HEK293 (cell line): ENCODE measurements around the gene GLYATL2.
A peak's percentile ranks its signal among the peaks of the same experiment; 100 is the strongest.

ENCODE experiments used
- CTCF ChIA-PET: fragments of 350-600 bp; formaldehyde crosslinking; extraction: SDS; loops from one replicate; lab custom pipeline; 2021; ENCODE audit warnings: antibody characterized with exemption; lab: Yijun Ruan, JAX
- POLR2A ChIA-PET: fragments of 300-600 bp; formaldehyde crosslinking; extraction: SDS; loops from one replicate; lab custom pipeline; 2020; ENCODE audit warnings: antibody characterized with exemption, inconsistent platforms; lab: Yijun Ruan, JAX
- H3K27ac ChIP-seq: fragments of 200-500 bp; sonication (Bioruptor generic); 2 replicates; pipeline ENCODE4 v1.5.1; 2014; ENCODE audit warnings: low read depth, low read length, control low read depth, inconsistent platforms; ENCODE audit errors: extremely low read depth
- H3K36me3 ChIP-seq, 2 experiments: fragments of 200-500 bp in 1 of 2; sonication (Bioruptor generic) in 1 of 2; 1 replicate in 1 of 2; 2 replicates in 1 of 2; pipeline ENCODE4 v1.5.1; 2014 to 2017; ENCODE audit warnings: inconsistent platforms in 2 of 2, low read length in 2 of 2; ENCODE audit not compliant: control insufficient read depth in 2 of 2, insufficient read depth in 1 of 2
- H3K4me1 ChIP-seq: fragments of 200-500 bp; sonication (Bioruptor generic); 2 replicates; pipeline ENCODE4 v1.5.1; 2014; ENCODE audit warnings: mild to moderate bottlenecking, low read length, inconsistent platforms; ENCODE audit not compliant: control insufficient read depth, insufficient read depth
- H3K4me3 ChIP-seq: 2 replicates; pipeline ENCODE4 v1.5.1; 2011; ENCODE audit warnings: low read depth, mild to moderate bottlenecking, control low read depth, low read length, moderate library complexity
- H3K9me3 ChIP-seq: fragments of 200-500 bp; sonication (Bioruptor generic); 2 replicates; pipeline ENCODE4 v1.5.1; 2014; ENCODE audit warnings: low read depth, low read length, inconsistent platforms; ENCODE audit not compliant: control insufficient read depth, insufficient read depth
- GLIS2 ChIP-seq: fragments of 450-650 bp; formaldehyde crosslinking; IDR thresholded peaks from 2 replicates; pipeline ENCODE4 v1.5.1; 2016; ENCODE audit warnings: missing biosample characterization, missing genetic modification characterization
- HOXD13 ChIP-seq: sonication (generic); formaldehyde crosslinking; IDR thresholded peaks from 2 replicates; pipeline ENCODE4 v1.8.0; 2022; ENCODE audit warnings: missing genetic modification reagents, borderline replicate concordance
- MYNN ChIP-seq: fragments of 450-650 bp; formaldehyde crosslinking; IDR thresholded peaks from 2 replicates; pipeline ENCODE4 v1.5.1; 2016; ENCODE audit warnings: missing biosample characterization, missing genetic modification characterization, borderline replicate concordance
- OVOL3 ChIP-seq: fragments of 450-650 bp; formaldehyde crosslinking; IDR thresholded peaks from 2 replicates; pipeline ENCODE4 v1.5.1; 2016; ENCODE audit warnings: missing biosample characterization, missing genetic modification characterization
- PRDM1 ChIP-seq: fragments of 450-650 bp; formaldehyde crosslinking; IDR thresholded peaks from 2 replicates; pipeline ENCODE4; 2016; ENCODE audit warnings: missing biosample characterization, missing genetic modification characterization
- ZBTB17 ChIP-seq: fragments of 450-650 bp; formaldehyde crosslinking; IDR thresholded peaks from 2 replicates; pipeline ENCODE4 v1.5.1; 2016; ENCODE audit warnings: missing biosample characterization, missing genetic modification characterization
- ZNF155 ChIP-seq: fragments of 450-650 bp; formaldehyde crosslinking; IDR thresholded peaks from 2 replicates; pipeline ENCODE4 v1.5.1; 2016; ENCODE audit warnings: missing biosample characterization, missing genetic modification characterization
- ZNF223 ChIP-seq: fragments of 450-650 bp; formaldehyde crosslinking; IDR thresholded peaks from 2 replicates; pipeline ENCODE4 v1.5.1; 2016; ENCODE audit warnings: missing biosample characterization, missing genetic modification characterization
- ZNF24 ChIP-seq: fragments of 450-650 bp; formaldehyde crosslinking; IDR thresholded peaks from 2 replicates; pipeline ENCODE4 v1.5.1; 2016; ENCODE audit warnings: missing biosample characterization, missing genetic modification characterization
- ZNF473 ChIP-seq: fragments of 450-650 bp; formaldehyde crosslinking; IDR thresholded peaks from 2 replicates; pipeline ENCODE4 v1.5.1; 2017; ENCODE audit warnings: missing biosample characterization, missing genetic modification characterization
- ZNF558 ChIP-seq: fragments of 450-650 bp; formaldehyde crosslinking; IDR thresholded peaks from 2 replicates; pipeline ENCODE4 v1.5.1; 2016; ENCODE audit warnings: missing biosample characterization, missing genetic modification characterization
- ZNF654 ChIP-seq: fragments of 450-650 bp; formaldehyde crosslinking; IDR thresholded peaks from 2 replicates; pipeline ENCODE4 v1.5.1; 2016; ENCODE audit warnings: low read depth, missing biosample characterization, missing genetic modification characterization
- ZNF660 ChIP-seq: fragments of 450-650 bp; IDR thresholded peaks from 2 replicates; pipeline ENCODE4 v1.5.1; 2018; ENCODE audit warnings: missing biosample characterization, mild to moderate bottlenecking, missing genetic modification characterization
- ZNF792 ChIP-seq: fragments of 450-650 bp; formaldehyde crosslinking; IDR thresholded peaks from 2 replicates; pipeline ENCODE4 v1.5.1; 2016; ENCODE audit warnings: missing biosample characterization, missing genetic modification characterization
- ZSCAN30 ChIP-seq: fragments of 450-650 bp; IDR thresholded peaks from 2 replicates; pipeline ENCODE4 v1.5.1; 2018; ENCODE audit warnings: missing biosample characterization, mild to moderate bottlenecking, missing genetic modification characterization, moderate library complexity
- TF ChIP-seq, protein P1 (sequence below): fragments of 450-650 bp; formaldehyde crosslinking; IDR thresholded peaks from 2 replicates; pipeline ENCODE4 v1.5.1; 2016; ENCODE audit warnings: missing biosample characterization, missing genetic modification characterization
- TF ChIP-seq, protein P2 (sequence below): fragments of 450-650 bp; IDR thresholded peaks from 2 replicates; pipeline ENCODE4 v1.5.1; 2018; ENCODE audit warnings: missing biosample characterization, missing genetic modification characterization

Gene GLYATL2

DNA sequence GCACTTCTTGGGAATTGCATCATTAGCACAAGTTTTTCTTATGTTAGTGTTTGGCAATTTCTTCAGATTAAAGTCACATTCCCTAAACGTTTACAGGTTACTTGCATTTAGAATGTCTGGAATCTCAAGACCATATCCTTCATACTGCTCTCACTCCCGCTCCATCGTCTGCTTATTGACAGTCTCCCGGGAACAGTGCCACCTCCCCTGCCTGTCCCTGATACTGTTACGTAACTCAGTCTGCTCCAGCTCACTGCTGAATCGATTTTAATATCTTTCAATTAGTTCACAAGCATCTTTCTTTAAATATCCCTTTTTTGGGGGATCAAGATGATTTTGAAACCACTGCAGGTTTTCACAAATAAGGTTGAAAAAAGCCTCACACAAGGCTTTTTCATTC, 48.2 kb downstream of the GLYATL2 start:
- ChIA-PET CTCF (interaction anchor here (0.7 kb wide), 1 partner anchor 142 kb away, joined by 3 read pairs; no protein-coding TSS in a partner anchor), POLR2A (no interaction called here)
- Histone ChIP-seq H3K4me3 (no peak overlapping the region), H3K36me3 (no peaks in the 10 kb centered on the region), H3K4me1 (no peaks in the 10 kb centered on the region), H3K9me3 (no peaks in the 10 kb centered on the region), H3K27ac (no peak overlapping the region)
- TF ChIP-seq ZBTB17 (peak; percentile 53; the same call in 1 of the 2 replicates), ZNF155 (tag by site-specific recombination) (no peak), ZNF473 (tag by site-specific recombination) (no peak), ZNF558 (tag by site-specific recombination) (no peak)

DNA sequence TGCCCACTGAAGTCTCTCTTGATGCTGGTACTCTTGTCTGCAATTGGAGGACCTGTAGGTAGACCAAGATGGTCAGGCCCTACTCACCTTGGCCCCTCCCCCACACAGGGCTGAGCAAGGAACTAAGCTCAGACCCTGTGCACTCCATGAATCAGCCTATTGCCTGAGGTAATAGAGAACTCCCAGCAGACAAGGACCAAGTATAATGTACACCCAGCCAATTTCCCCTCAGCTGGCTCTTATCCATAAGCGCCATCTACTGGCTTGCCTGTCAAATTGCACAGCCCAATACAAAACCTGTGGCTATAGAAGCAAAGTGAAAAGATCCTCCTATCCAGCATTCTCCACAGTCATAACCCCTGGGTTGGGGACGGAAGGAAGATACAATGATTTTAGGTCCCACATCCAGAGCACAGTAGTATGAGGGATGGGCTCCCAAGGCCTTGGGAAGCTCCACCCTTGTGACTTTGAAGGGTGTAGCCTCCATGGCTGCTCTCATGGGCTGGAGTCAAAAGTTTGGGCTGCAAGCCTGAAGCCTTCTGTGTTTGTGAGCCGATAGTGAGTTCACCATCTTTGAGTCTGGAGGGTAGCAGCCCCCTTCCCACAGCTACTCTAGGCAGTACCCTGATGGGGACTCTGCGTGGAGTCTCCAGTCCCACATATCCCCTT, 56.0 kb downstream of the GLYATL2 start:
- Histone ChIP-seq H3K4me1 (no peaks in the 10 kb centered on the region), H3K9me3 (no peaks in the 10 kb centered on the region), H3K4me3 (no peak overlapping the region), H3K27ac (no peak overlapping the region), H3K36me3 (no peaks in the 10 kb centered on the region)
- POLR2A ChIA-PET, result no interaction called here
- CTCF ChIA-PET, result interaction anchor here (0.5 to 2.3 kb wide), 27 partner anchors 9 to 1646 kb away, joined by 3 to 15 read pairs (median 3); partner anchors contain the start of gene GLYAT
- TF ChIP-seq ZNF660 (peak; percentile 46; the same call in 1 of the 2 replicates), ZNF24 (tag by site-specific recombination) (no peak), ZNF792 (tag by site-specific recombination) (no peak), ZNF654 (peak; percentile 69)
- TF ChIP-seq, protein P1, sequence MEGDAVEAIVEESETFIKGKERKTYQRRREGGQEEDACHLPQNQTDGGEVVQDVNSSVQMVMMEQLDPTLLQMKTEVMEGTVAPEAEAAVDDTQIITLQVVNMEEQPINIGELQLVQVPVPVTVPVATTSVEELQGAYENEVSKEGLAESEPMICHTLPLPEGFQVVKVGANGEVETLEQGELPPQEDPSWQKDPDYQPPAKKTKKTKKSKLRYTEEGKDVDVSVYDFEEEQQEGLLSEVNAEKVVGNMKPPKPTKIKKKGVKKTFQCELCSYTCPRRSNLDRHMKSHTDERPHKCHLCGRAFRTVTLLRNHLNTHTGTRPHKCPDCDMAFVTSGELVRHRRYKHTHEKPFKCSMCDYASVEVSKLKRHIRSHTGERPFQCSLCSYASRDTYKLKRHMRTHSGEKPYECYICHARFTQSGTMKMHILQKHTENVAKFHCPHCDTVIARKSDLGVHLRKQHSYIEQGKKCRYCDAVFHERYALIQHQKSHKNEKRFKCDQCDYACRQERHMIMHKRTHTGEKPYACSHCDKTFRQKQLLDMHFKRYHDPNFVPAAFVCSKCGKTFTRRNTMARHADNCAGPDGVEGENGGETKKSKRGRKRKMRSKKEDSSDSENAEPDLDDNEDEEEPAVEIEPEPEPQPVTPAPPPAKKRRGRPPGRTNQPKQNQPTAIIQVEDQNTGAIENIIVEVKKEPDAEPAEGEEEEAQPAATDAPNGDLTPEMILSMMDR (tag by site-specific recombination), result 0 out of 2 replicates have a peak, but pooled peaks have one; percentile 33
- TF ChIP-seq, all 188 proteins: peak for 3

DNA sequence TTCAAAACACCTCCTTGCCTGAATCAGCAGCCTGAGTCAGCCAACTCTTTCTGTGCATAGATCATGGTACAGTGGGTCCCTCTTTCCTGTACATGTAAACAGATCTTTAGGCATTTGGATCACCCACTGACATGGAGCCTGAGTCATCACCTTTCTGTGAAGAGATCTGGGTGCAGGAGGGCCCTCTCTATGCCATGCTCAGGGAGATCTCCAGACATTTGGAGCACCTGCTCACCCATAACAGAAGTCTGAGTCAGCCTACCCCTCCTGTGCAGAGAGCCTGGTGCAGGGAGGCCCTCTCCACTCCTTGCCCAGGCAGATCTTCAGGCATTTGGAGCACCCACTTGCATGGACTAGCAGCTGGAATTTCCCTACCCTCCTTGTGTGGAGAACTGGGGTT, 56.6 kb downstream of the GLYATL2 start:
- CTCF ChIA-PET, result interaction anchor here (0.6 to 2.3 kb wide), 20 partner anchors 8 to 1646 kb away, joined by 3 to 15 read pairs (median 4); no protein-coding TSS in a partner anchor
- no peak for TF ChIP-seq ZSCAN30 (tag by site-specific recombination)
- TF ChIP-seq MYNN (tag by site-specific recombination), result no peak
- no peak for TF ChIP-seq GLIS2 (tag by site-specific recombination)
- no peak for TF ChIP-seq PRDM1 (tag by site-specific recombination)
- no peak for TF ChIP-seq HOXD13 (CRISPR knock-in tag)
- no peak for TF ChIP-seq ZNF223
- TF ChIP-seq, protein P2, sequence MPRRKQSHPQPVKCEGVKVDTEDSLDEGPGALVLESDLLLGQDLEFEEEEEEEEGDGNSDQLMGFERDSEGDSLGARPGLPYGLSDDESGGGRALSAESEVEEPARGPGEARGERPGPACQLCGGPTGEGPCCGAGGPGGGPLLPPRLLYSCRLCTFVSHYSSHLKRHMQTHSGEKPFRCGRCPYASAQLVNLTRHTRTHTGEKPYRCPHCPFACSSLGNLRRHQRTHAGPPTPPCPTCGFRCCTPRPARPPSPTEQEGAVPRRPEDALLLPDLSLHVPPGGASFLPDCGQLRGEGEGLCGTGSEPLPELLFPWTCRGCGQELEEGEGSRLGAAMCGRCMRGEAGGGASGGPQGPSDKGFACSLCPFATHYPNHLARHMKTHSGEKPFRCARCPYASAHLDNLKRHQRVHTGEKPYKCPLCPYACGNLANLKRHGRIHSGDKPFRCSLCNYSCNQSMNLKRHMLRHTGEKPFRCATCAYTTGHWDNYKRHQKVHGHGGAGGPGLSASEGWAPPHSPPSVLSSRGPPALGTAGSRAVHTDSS (tag by site-specific recombination), result no peak
- TF ChIP-seq OVOL3 (tag by site-specific recombination), result no peak
- TF ChIP-seq, all 188 proteins: peak for 0
- H3K36me3 ChIP-seq, result no peaks in the 10 kb centered on the region
- H3K4me1 ChIP-seq, result no peaks in the 10 kb centered on the region
- H3K27ac ChIP-seq, result no peak overlapping the region
- H3K9me3 ChIP-seq, result no peaks in the 10 kb centered on the region
- POLR2A ChIA-PET, result no interaction called here
- H3K4me3 ChIP-seq, result no peak overlapping the region
